Keratinocyte (primary cell): ENCODE measurements around the gene KSR1. TPM values are rescaled to one million over a fixed set of nuclear protein-coding genes. Genes with fewer than 3 reads are reported as not detected.

Experiments used
- DNase-seq: peaks from one replicate; pipeline ENCODE4 v3.0.0-alpha.2; 2011; ENCODE audit warnings: low read depth, missing footprints, low spot score
- FAIRE-seq: peaks from 2 replicates; lab custom pipeline; 2011; peaks lifted over from hg19 to GRCh38; lab: Jason Lieb, UNC
- H2AFZ ChIP-seq: 2 replicates; pipeline ENCODE4 v1.6.0; 2012; ENCODE audit warnings: low read length, control low read depth, inconsistent platforms; ENCODE audit not compliant: control insufficient read depth
- H3K27ac ChIP-seq: 2 replicates; pipeline ENCODE4 v1.5.1; 2011; ENCODE audit warnings: low read length; ENCODE audit not compliant: control insufficient read depth, insufficient read depth
- H3K27me3 ChIP-seq: 3 replicates; pipeline ENCODE4 v1.6.0; 2011; ENCODE audit warnings: low read length; ENCODE audit not compliant: control insufficient read depth, insufficient read depth; ENCODE audit errors: extremely low read depth
- H3K36me3 ChIP-seq, 2 experiments: 2 replicates in 1 of 2; 3 replicates in 1 of 2; pipeline ENCODE4 v1.5.1; 2011; ENCODE audit warnings: low read length in 2 of 2, mild to moderate bottlenecking in 1 of 2; ENCODE audit not compliant: control insufficient read depth in 2 of 2, insufficient read depth in 2 of 2; ENCODE audit errors: extremely low read depth in 1 of 2
- H3K4me1 ChIP-seq: 3 replicates; pipeline ENCODE4 v1.5.1; 2011; ENCODE audit warnings: low read length; ENCODE audit not compliant: control insufficient read depth, insufficient read depth; ENCODE audit errors: extremely low read depth
- H3K4me2 ChIP-seq: 3 replicates; pipeline ENCODE4 v1.6.0; 2011; ENCODE audit warnings: low read depth, low read length; ENCODE audit not compliant: control insufficient read depth, insufficient read depth; ENCODE audit errors: extremely low read depth
- H3K4me3 ChIP-seq, 3 experiments: fragments of 200-600 bp in 1 of 3; sonication (generic) in 1 of 3; 2 replicates in 2 of 3; 3 replicates in 1 of 3; pipeline ENCODE4 v1.5.1; 2011 to 2016; ENCODE audit warnings: low read length in 3 of 3, mild to moderate bottlenecking in 3 of 3, control low read depth in 2 of 3, inconsistent platforms in 1 of 3, low read depth in 1 of 3, mixed read lengths in 1 of 3, mixed run types in 1 of 3, moderate library complexity in 1 of 3; ENCODE audit not compliant: control insufficient read depth in 2 of 3, insufficient read depth in 2 of 3; ENCODE audit errors: extremely low read depth in 1 of 3
- H3K79me2 ChIP-seq: 2 replicates; pipeline ENCODE4 v1.6.0; 2012; ENCODE audit warnings: low read length; ENCODE audit not compliant: control insufficient read depth, insufficient read depth
- H3K9ac ChIP-seq: 3 replicates; pipeline ENCODE4 v1.6.0; 2011; ENCODE audit warnings: low read length; ENCODE audit not compliant: control insufficient read depth, insufficient read depth; ENCODE audit errors: extremely low read depth
- H3K9me1 ChIP-seq: 3 replicates; pipeline ENCODE4 v1.6.0; 2011; ENCODE audit warnings: low read length; ENCODE audit not compliant: control insufficient read depth, insufficient read depth; ENCODE audit errors: extremely low read depth
- H3K9me3 ChIP-seq: 2 replicates; pipeline ENCODE4 v1.5.1; 2012; ENCODE audit warnings: low read depth, low read length; ENCODE audit not compliant: control insufficient read depth
- H4K20me1 ChIP-seq: 3 replicates; pipeline ENCODE4 v1.6.0; 2011; ENCODE audit warnings: low read length; ENCODE audit not compliant: control insufficient read depth, insufficient read depth; ENCODE audit errors: extremely low read depth
- CTCF ChIP-seq, 3 experiments: IDR thresholded peaks in 1 of 3; conservative IDR thresholded peaks in 1 of 3; optimal IDR thresholded peaks in 1 of 3; 2 replicates in 2 of 3; 3 replicates in 1 of 3; pipeline versions ENCODE3 to v1.5.1; 2011; ENCODE audit warnings: low read length in 3 of 3, mild to moderate bottlenecking in 3 of 3, moderate library complexity in 2 of 3, control low read depth in 1 of 3, inconsistent platforms in 1 of 3; ENCODE audit not compliant: insufficient read depth in 2 of 3; ENCODE audit errors: extremely low read depth in 1 of 3
- EZH2 ChIP-seq: IDR thresholded peaks from one replicate; pipeline ENCODE4 v1.6.1; 2012; ENCODE audit warnings: inconsistent platforms, mild to moderate bottlenecking, low read length, moderate library complexity
- dilution Hi-C: fragments of 300-500 bp; cut with MboI; formaldehyde crosslinking; loops from one replicate; pipeline ENCODE4 v1.7.0; 2020; ENCODE audit warnings: low sequenced_read_pairs; ENCODE audit not compliant: extremely low pct_ligation_motif_present
- polyA plus RNA-seq, 5 experiments: library from polyadenylated mRNA; depleted of rRNA in 3 of 5; stranded (reverse) in 3 of 5; stranded (forward) in 1 of 5; unstranded in 1 of 5; fragments of >200 nt; gene quantifications; 1 replicate in 1 of 5; 2 replicates in 3 of 5; 3 replicates in 1 of 5; pipeline versions ENCODE4 v1.2.1 to v1.2.3, GENCODE V29; 2011 to 2012; ENCODE audit warnings: missing spikeins in 2 of 5, low read depth in 1 of 5, low replicate concordance in 1 of 5

KSR1 gene
- polyA plus RNA-seq, 1 donor (not counting 4 experiments of a cell fraction or from before 2014, with no cell fraction given), result 1.3 TPM

GRCh38 chr17:27548369-27548768 lies 92.1 kb downstream of the KSR1 start:
- TF ChIP-seq EZH2 (no peak), CTCF (optimal IDR thresholded peaks at IDR 0.05 in 1 of 3, IDR thresholded peaks at IDR 0.05 in 1 of 3, conservative IDR thresholded peaks at IDR 0.05 in 1 of 3; ENCODE audit: extremely low read depth in 1 of 3, insufficient read depth in 2 of 3, low read length in 3 of 3) (no peak)
- Histone ChIP-seq H3K9me3 (no peaks in the 10 kb centered on the region), H3K4me2 (no peak overlapping the region), H4K20me1 (no peaks in the 10 kb centered on the region), H3K9me1 (peaks cover 3% of the 10 kb centered on the region), H3K36me3 (no peaks in the 10 kb centered on the region), H3K27me3 (no peaks in the 10 kb centered on the region), H3K4me3 (no peak overlapping the region), H2AFZ (no peak overlapping the region), H3K9ac (no peak overlapping the region), H3K79me2 (no peaks in the 10 kb centered on the region), H3K27ac (no peak overlapping the region), H3K4me1 (peaks cover 24% of the 10 kb centered on the region)
- dilution Hi-C loops, result no loop called here
- FAIRE-seq, result no peak
- DNase-seq, result no peak

GRCh38 chr17:27549251-27549893 lies 93.1 kb downstream of the KSR1 start:
- Histone ChIP-seq H3K4me1 (peaks cover 24% of the 10 kb centered on the region), H3K27ac (no peak overlapping the region), H3K79me2 (no peaks in the 10 kb centered on the region), H3K4me3 (no peak overlapping the region), H3K27me3 (no peaks in the 10 kb centered on the region), H3K9me3 (no peaks in the 10 kb centered on the region), H3K36me3 (no peaks in the 10 kb centered on the region), H3K4me2 (no peak overlapping the region), H4K20me1 (no peaks in the 10 kb centered on the region), H2AFZ (no peak overlapping the region), H3K9ac (no peak overlapping the region), H3K9me1 (peaks cover 3% of the 10 kb centered on the region)
- TF ChIP-seq CTCF (optimal IDR thresholded peaks at IDR 0.05 in 1 of 3, IDR thresholded peaks at IDR 0.05 in 1 of 3, conservative IDR thresholded peaks at IDR 0.05 in 1 of 3; ENCODE audit: extremely low read depth in 1 of 3, insufficient read depth in 2 of 3, low read length in 3 of 3) (no peak), EZH2 (no peak)
- FAIRE-seq (no peak), DNase-seq (no peak)
- dilution Hi-C loops, result no loop called here
